H9 (cell line): ENCODE data around the gene LRRC7. TPM values are rescaled to one million over a fixed set of nuclear protein-coding genes. Genes with fewer than 3 reads are reported as not detected.

Experiments used
- DNase-seq: peaks from one replicate; pipeline ENCODE4 v3.0.0-alpha.2; 2017
- H2AFZ ChIP-seq: one replicate; pipeline ENCODE4 v1.6.1; 2013; ENCODE audit warnings: mild to moderate bottlenecking, low read length, control low read depth, moderate library complexity
- H2AK5ac ChIP-seq: 2 replicates; pipeline ENCODE4 v1.6.1; 2013; ENCODE audit warnings: low read length, control low read depth, mixed read lengths; ENCODE audit not compliant: insufficient read length
- H2BK120ac ChIP-seq: one replicate; pipeline ENCODE4 v1.6.1; 2013; ENCODE audit warnings: low read depth, mild to moderate bottlenecking, low read length, control low read depth, inconsistent platforms; ENCODE audit not compliant: poor library complexity, severe bottlenecking
- H2BK12ac ChIP-seq: 2 replicates; pipeline ENCODE4 v1.6.1; 2013; ENCODE audit warnings: low read length, control low read depth, mixed read lengths, low read depth; ENCODE audit not compliant: insufficient read length
- H2BK15ac ChIP-seq: 2 replicates; pipeline ENCODE4 v1.6.1; 2013; ENCODE audit warnings: low read depth, low read length, control low read depth
- H2BK20ac ChIP-seq: one replicate; pipeline ENCODE4 v1.6.1; 2013; ENCODE audit warnings: low read depth, mild to moderate bottlenecking, low read length, control low read depth, inconsistent platforms; ENCODE audit not compliant: poor library complexity, severe bottlenecking
- H2BK5ac ChIP-seq: 2 replicates; pipeline ENCODE4 v1.6.1; 2013; ENCODE audit warnings: low read length, control low read depth, mixed read lengths; ENCODE audit not compliant: insufficient read length
- H3K14ac ChIP-seq: 2 replicates; pipeline ENCODE4 v1.6.1; 2013; ENCODE audit warnings: low read length, control low read depth; ENCODE audit not compliant: insufficient read depth
- H3K18ac ChIP-seq: 2 replicates; pipeline ENCODE4 v1.6.1; 2013; ENCODE audit warnings: low read depth, mild to moderate bottlenecking, mixed read lengths, low read length, control low read depth; ENCODE audit not compliant: insufficient read length
- H3K23ac ChIP-seq: 2 replicates; pipeline ENCODE4 v1.6.1; 2013; ENCODE audit warnings: low read length, control low read depth, mixed read lengths, low read depth; ENCODE audit not compliant: insufficient read length
- H3K23me2 ChIP-seq: 2 replicates; pipeline ENCODE4 v1.6.1; 2013; ENCODE audit warnings: low read depth, mild to moderate bottlenecking, mixed read lengths, low read length, control low read depth; ENCODE audit not compliant: insufficient read length, poor library complexity, severe bottlenecking
- H3K27ac ChIP-seq: 2 replicates; pipeline ENCODE4 v1.5.1; 2013; ENCODE audit warnings: low read length, control low read depth, mixed read lengths, low read depth; ENCODE audit not compliant: insufficient read length
- H3K27me3 ChIP-seq: 2 replicates; pipeline ENCODE4 v1.6.1; 2013; ENCODE audit warnings: low read length, control low read depth, inconsistent platforms; ENCODE audit not compliant: insufficient read depth
- H3K4ac ChIP-seq: 2 replicates; pipeline ENCODE4 v1.6.1; 2013; ENCODE audit warnings: low read depth, mild to moderate bottlenecking, control low read depth, inconsistent platforms, low read length, moderate library complexity
- H3K4me1 ChIP-seq: 2 replicates; pipeline ENCODE4 v1.6.1; 2013; ENCODE audit warnings: low read length, control low read depth, inconsistent platforms; ENCODE audit not compliant: insufficient read depth
- H3K4me2 ChIP-seq: 2 replicates; pipeline ENCODE4 v1.6.1; 2013; ENCODE audit warnings: low read length, control low read depth, mixed read lengths; ENCODE audit not compliant: insufficient read length, insufficient read depth
- H3K56ac ChIP-seq: 2 replicates; pipeline ENCODE4 v1.6.1; 2013; ENCODE audit warnings: low read depth, mild to moderate bottlenecking, mixed read lengths, low read length, control low read depth; ENCODE audit not compliant: insufficient read length
- H3K79me1 ChIP-seq: 2 replicates; pipeline ENCODE4 v1.6.1; 2013; ENCODE audit warnings: low read depth, mild to moderate bottlenecking, moderate library complexity, low read length, control low read depth, inconsistent platforms; ENCODE audit not compliant: insufficient read depth, poor library complexity, severe bottlenecking
- H3K79me2 ChIP-seq: 2 replicates; pipeline ENCODE4 v1.6.1; 2013; ENCODE audit warnings: low read length, control low read depth, inconsistent platforms; ENCODE audit not compliant: insufficient read depth
- H3K9ac ChIP-seq: 2 replicates; pipeline ENCODE4 v1.6.1; 2013; ENCODE audit warnings: low read length, control low read depth, mixed read lengths; ENCODE audit not compliant: insufficient read length; ENCODE audit errors: extremely low read depth
- H3K9me3 ChIP-seq: one replicate; pipeline ENCODE4 v1.6.1; 2013; ENCODE audit warnings: low read depth, low read length, inconsistent platforms; ENCODE audit not compliant: control insufficient read depth
- H3T11ph ChIP-seq: one replicate; pipeline ENCODE4 v1.6.1; 2013; ENCODE audit warnings: mild to moderate bottlenecking, low read length, control low read depth, inconsistent platforms
- H4K20me1 ChIP-seq: one replicate; pipeline ENCODE4 v1.6.1; 2013; ENCODE audit not compliant: control insufficient read depth, insufficient read length, insufficient read depth
- H4K5ac ChIP-seq: 2 replicates; pipeline ENCODE4 v1.6.1; 2013; ENCODE audit warnings: low read depth, mild to moderate bottlenecking, mixed read lengths, low read length, control low read depth; ENCODE audit not compliant: insufficient read length
- H4K8ac ChIP-seq: replicated peaks from 2 replicates; pipeline ENCODE4 v1.6.1; 2013; ENCODE audit warnings: low read length, control low read depth, mixed read lengths, low read depth; ENCODE audit not compliant: insufficient read length
- H4K91ac ChIP-seq: 2 replicates; pipeline ENCODE4 v1.6.1; 2013; ENCODE audit warnings: low read depth, mild to moderate bottlenecking, moderate library complexity, mixed read lengths, low read length, control low read depth; ENCODE audit not compliant: insufficient read length
- H3K27ac Mint-ChIP-seq, 3 experiments: 2 replicates in 2 of 3; 3 replicates in 1 of 3; pipeline ENCODE4 v1.8.0; 2020 to 2021; ENCODE audit warnings: mixed read lengths in 3 of 3, mild to moderate bottlenecking in 1 of 3, moderate library complexity in 1 of 3
- H3K27me3 Mint-ChIP-seq: 2 replicates; pipeline ENCODE4 v1.8.0; 2021; ENCODE audit warnings: low read depth, mild to moderate bottlenecking, moderate library complexity, mixed read lengths
- H3K36me3 Mint-ChIP-seq, 3 experiments: 2 replicates in 2 of 3; 3 replicates in 1 of 3; pipeline ENCODE4 v1.8.0; 2020 to 2021; ENCODE audit warnings: low read depth in 3 of 3, mixed read lengths in 3 of 3; ENCODE audit not compliant: insufficient read depth in 1 of 3
- H3K4me1 Mint-ChIP-seq, 2 experiments: 2 replicates each; pipeline ENCODE4 v1.8.0; 2020; ENCODE audit warnings: mixed read lengths in 2 of 2
- H3K4me3 Mint-ChIP-seq, 2 experiments: 2 replicates in 1 of 2; 3 replicates in 1 of 2; pipeline ENCODE4 v1.8.0; 2020 to 2021; ENCODE audit warnings: mild to moderate bottlenecking in 2 of 2, mixed read lengths in 2 of 2, moderate library complexity in 1 of 2
- H3K9me3 Mint-ChIP-seq, 2 experiments: 2 replicates in 1 of 2; 3 replicates in 1 of 2; pipeline ENCODE4 v1.8.0; 2020; ENCODE audit warnings: mild to moderate bottlenecking in 2 of 2, mixed read lengths in 2 of 2, moderate library complexity in 1 of 2
- CTCF ChIP-seq: fragments of 200-600 bp; sonication (generic); conservative IDR thresholded peaks from 3 replicates; pipeline ENCODE4 v1.8.0; 2021; ENCODE audit warnings: antibody characterized with exemption, mild to moderate bottlenecking
- WGBS: extraction: QIAGEN DNeasy Blood & Tissue Kit; methylation state at CpG from one replicate; pipeline ENCODE4 v1.1.7; 2013; ENCODE audit warnings: missing lambda C conversion rate, low lambda C conversion rate, mixed read lengths; ENCODE audit not compliant: insufficient read length; ENCODE audit errors: extremely low coverage; 5-methylcytosine and 5-hydroxymethylcytosine counted together
- total RNA-seq: library from RNA; stranded (reverse); gene quantifications from 2 replicates; pipeline ENCODE4 v1.2.1, GENCODE V29; 2021

The LRRC7 gene
- total RNA-seq, 1 experiment from 2014 or later, result not detected

GRCh38 chr1:69929308-69930057, 361.8 kb downstream of the LRRC7 start:
- Histone ChIP-seq H4K8ac (no peak overlapping the region), H3K18ac (no peak overlapping the region), H3K4me2 (no peak overlapping the region), H2BK12ac (no peak overlapping the region), H2AK5ac (no peak overlapping the region), H3T11ph (no peak overlapping the region), H2BK20ac (no peak overlapping the region), H2BK120ac (no peak overlapping the region), H3K14ac (no peak overlapping the region), H3K27ac (no peak overlapping the region), H3K9me3 (no peaks in the 10 kb centered on the region), H3K23me2 (no peaks in the 10 kb centered on the region), H2BK5ac (no peak overlapping the region), H3K56ac (no peak overlapping the region), H2AFZ (no peak overlapping the region), H3K27me3 (no peaks in the 10 kb centered on the region), H4K91ac (no peak overlapping the region), H3K23ac (no peak overlapping the region), H3K4ac (no peak overlapping the region), H4K20me1 (no peaks in the 10 kb centered on the region), H3K79me2 (no peaks in the 10 kb centered on the region), H4K5ac (no peak overlapping the region), H3K9ac (no peak overlapping the region), H3K79me1 (no peaks in the 10 kb centered on the region), H3K4me1 (no peaks in the 10 kb centered on the region), H2BK15ac (no peak overlapping the region)
- H3K27me3 Mint-ChIP-seq, result no peaks in the 10 kb centered on the region
- peaks cover 5 to 25% (median 12%) of the 10 kb centered on the region in 3 experiments for H3K36me3 Mint-ChIP-seq
- H3K4me3 Mint-ChIP-seq, result no peak overlapping the region
- H3K4me1 Mint-ChIP-seq, result no peaks in the 10 kb centered on the region
- WGBS, result no CpG with 5 or more reads among the region's 2 CpGs
- DNase-seq, result no peak
- no peak overlapping the region for H3K27ac Mint-ChIP-seq
- TF ChIP-seq CTCF, result no peak
- H3K9me3 Mint-ChIP-seq, result peaks cover 26 to 28% of the 10 kb centered on the region in 2 experiments
